Sigmoid colon (tissue), 4 donors: Measurements from ENCODE around the gene TSPO.

Source experiments
- CTCF ChIP-seq, 4 experiments: fragments of 450-650 bp in 3 of 4; fragments of 200-600 bp in 1 of 4; IDR thresholded peaks; one replicate each; pipeline ENCODE4 v1.5.1; 2016 to 2019; ENCODE audit warnings: antibody characterized with exemption in 4 of 4, mild to moderate bottlenecking in 3 of 4, moderate library complexity in 2 of 4
- EP300 ChIP-seq, 4 donors: sonication (generic); formaldehyde crosslinking; IDR thresholded peaks; one replicate each; pipeline ENCODE4 v1.6.1; 2017; ENCODE audit warnings: antibody characterized with exemption in 4 of 4
- POLR2A ChIP-seq, 2 donors: fragments of 450-650 bp; IDR thresholded peaks; one replicate each; pipeline ENCODE4 v1.6.1; 2016; ENCODE audit warnings: antibody characterized with exemption in 2 of 2, mild to moderate bottlenecking in 2 of 2, moderate library complexity in 2 of 2
- POLR2AphosphoS5 ChIP-seq, 4 donors: sonication (generic); formaldehyde crosslinking; IDR thresholded peaks; one replicate each; pipeline ENCODE4 v1.6.1; 2017; ENCODE audit warnings: antibody characterized with exemption in 4 of 4

- no peak for TF ChIP-seq CTCF (IDR thresholded peaks at IDR 0.05)
- no peak for TF ChIP-seq EP300 (IDR thresholded peaks at IDR 0.05)
- no peak for TF ChIP-seq POLR2A (IDR thresholded peaks at IDR 0.05)
- TF ChIP-seq POLR2AphosphoS5 (IDR thresholded peaks at IDR 0.05), result no peak
Measured at GRCh38 chr22:43209971-43210370, 58.6 kb downstream of the TSPO start.
